ENCODE measurements around the gene CDS2. TPM values are rescaled to one million over a fixed set of nuclear protein-coding genes. Genes with fewer than 3 reads are reported as not detected.

CDS2 gene
- total RNA-seq, 3 donors from 2014 or later (not counting 1 experiment from before 2014, with no cell fraction given): 45.6 to 54.7 (median 53.8) TPM

DNA sequence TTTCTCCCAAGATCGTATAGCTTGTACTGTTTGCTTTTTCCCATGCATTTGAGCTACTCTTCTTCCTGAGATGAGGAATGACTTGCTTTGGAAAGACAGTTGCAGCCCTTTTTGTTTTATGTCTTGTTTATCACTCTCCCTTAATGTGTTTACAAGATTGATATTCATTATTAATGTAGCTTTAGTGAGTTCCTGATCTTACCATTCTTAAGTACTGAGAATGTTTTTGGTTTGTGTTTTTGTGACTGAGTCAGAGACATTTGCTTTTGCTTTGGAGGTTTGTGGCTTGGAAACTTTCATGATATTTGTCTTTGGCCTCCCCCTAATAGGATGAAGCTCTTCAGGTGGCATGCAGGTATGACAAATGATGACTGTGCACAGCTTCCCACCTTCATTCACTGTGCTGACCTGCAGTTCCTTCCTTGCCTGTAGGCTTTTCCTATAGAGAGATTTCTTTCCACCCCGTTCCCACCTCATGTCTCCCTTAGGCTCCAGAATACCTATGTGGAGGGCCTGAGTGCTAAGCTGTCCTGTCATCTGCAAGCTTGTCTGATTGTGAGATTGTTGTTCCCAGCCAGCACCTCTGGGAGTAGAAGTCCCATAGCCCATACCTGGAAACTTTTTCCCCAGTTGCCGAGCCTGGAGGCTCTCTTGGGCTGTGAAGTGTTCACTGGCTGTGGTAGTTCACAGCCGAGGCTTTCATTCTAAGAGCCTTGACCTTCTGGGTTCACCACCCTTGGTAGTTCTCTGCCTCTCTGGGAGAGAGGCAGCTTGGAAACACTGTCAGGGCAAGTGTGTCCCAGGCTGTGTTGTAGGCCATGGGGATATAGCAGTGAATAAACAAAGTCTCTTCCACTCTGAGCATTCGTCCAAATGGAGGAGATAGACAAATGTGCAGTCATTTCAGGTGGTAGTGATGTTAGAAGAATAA lies 27.1 kb downstream of the CDS2 start:
- 99% methylated on average over 4 of the region's 5 CpGs for WGBS (ENCODE audit: insufficient coverage)
- intact Hi-C loops (cut with micrococcal nuclease): no loop called here
- peaks cover 56% of the 10 kb centered on the region in 2 donors for H3K4me1 Mint-ChIP-seq
- peak overlapping the region in 1 of 2 donors; percentile 17 for H3K27ac Mint-ChIP-seq
- DNase-seq (no peak), ATAC-seq (no peak)
- no peak overlapping the region for H3K27ac ChIP-seq (ENCODE audit: low read length)
- H3K36me3 ChIP-seq (ENCODE audit: control insufficient read depth, insufficient read depth, low read length): no peaks in the 10 kb centered on the region
- no peaks in the 10 kb centered on the region for H3K9me3 ChIP-seq (ENCODE audit: control insufficient read depth, insufficient read depth, low read length)
- TF ChIP-seq, protein P1, sequence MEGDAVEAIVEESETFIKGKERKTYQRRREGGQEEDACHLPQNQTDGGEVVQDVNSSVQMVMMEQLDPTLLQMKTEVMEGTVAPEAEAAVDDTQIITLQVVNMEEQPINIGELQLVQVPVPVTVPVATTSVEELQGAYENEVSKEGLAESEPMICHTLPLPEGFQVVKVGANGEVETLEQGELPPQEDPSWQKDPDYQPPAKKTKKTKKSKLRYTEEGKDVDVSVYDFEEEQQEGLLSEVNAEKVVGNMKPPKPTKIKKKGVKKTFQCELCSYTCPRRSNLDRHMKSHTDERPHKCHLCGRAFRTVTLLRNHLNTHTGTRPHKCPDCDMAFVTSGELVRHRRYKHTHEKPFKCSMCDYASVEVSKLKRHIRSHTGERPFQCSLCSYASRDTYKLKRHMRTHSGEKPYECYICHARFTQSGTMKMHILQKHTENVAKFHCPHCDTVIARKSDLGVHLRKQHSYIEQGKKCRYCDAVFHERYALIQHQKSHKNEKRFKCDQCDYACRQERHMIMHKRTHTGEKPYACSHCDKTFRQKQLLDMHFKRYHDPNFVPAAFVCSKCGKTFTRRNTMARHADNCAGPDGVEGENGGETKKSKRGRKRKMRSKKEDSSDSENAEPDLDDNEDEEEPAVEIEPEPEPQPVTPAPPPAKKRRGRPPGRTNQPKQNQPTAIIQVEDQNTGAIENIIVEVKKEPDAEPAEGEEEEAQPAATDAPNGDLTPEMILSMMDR (IDR thresholded peaks at IDR 0.05): no peak
- no peaks in the 10 kb centered on the region for H3K9me3 Mint-ChIP-seq
- H3K36me3 Mint-ChIP-seq: no peaks in the 10 kb centered on the region
- H3K4me1 ChIP-seq (ENCODE audit: control insufficient read depth, insufficient read depth, low read length): no peaks in the 10 kb centered on the region
- H3K27me3 Mint-ChIP-seq (ENCODE audit: low read depth in 2 of 2): no peaks in the 10 kb centered on the region
- H3K4me3 ChIP-seq (ENCODE audit: low read length): no peak overlapping the region
- H3K27me3 ChIP-seq (ENCODE audit: control insufficient read depth, insufficient read depth, low read length): no peaks in the 10 kb centered on the region
- no peak overlapping the region for H3K4me3 Mint-ChIP-seq

DNA sequence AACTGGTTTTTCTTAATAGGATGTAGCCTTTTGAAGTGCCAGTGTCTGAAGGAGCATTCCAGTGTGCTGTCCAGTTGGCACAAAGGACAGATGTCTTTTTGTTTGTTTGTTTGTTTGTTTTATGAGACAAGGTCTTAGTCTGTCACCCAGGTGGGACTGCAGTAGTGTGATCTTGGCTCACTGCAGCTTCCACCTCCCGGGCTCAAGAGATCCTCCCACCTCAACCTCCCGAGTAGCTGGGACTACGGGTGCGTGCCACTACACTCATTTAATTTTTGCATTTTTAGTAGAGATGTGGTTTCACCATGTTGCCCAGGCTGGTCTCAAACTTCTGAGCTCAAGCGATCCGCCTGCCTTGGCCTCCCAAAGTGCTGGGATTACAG lies 27.7 kb downstream of the CDS2 start:
- TF ChIP-seq, protein P1 (IDR thresholded peaks at IDR 0.05): no peak
- Mint-ChIP-seq H3K9me3 (no peaks in the 10 kb centered on the region), H3K4me1 (peaks cover 53 to 54% of the 10 kb centered on the region in 2 donors), H3K27ac (no peak overlapping the region), H3K36me3 (no peaks in the 10 kb centered on the region), H3K27me3 (ENCODE audit: low read depth in 2 of 2) (no peaks in the 10 kb centered on the region), H3K4me3 (no peak overlapping the region)
- WGBS (ENCODE audit: insufficient coverage): 98% methylated on average over 6 of the region's 6 CpGs
- no peaks in the 10 kb centered on the region for H3K27me3 ChIP-seq (ENCODE audit: control insufficient read depth, insufficient read depth, low read length)
- ATAC-seq (no peak), DNase-seq (no peak)
- H3K27ac ChIP-seq (ENCODE audit: low read length): no peak overlapping the region
- intact Hi-C loops (cut with micrococcal nuclease): no loop called here
- no peaks in the 10 kb centered on the region for H3K9me3 ChIP-seq (ENCODE audit: control insufficient read depth, insufficient read depth, low read length)
- no peaks in the 10 kb centered on the region for H3K36me3 ChIP-seq (ENCODE audit: control insufficient read depth, insufficient read depth, low read length)
- H3K4me3 ChIP-seq (ENCODE audit: low read length): no peak overlapping the region
- H3K4me1 ChIP-seq (ENCODE audit: control insufficient read depth, insufficient read depth, low read length): no peaks in the 10 kb centered on the region

DNA sequence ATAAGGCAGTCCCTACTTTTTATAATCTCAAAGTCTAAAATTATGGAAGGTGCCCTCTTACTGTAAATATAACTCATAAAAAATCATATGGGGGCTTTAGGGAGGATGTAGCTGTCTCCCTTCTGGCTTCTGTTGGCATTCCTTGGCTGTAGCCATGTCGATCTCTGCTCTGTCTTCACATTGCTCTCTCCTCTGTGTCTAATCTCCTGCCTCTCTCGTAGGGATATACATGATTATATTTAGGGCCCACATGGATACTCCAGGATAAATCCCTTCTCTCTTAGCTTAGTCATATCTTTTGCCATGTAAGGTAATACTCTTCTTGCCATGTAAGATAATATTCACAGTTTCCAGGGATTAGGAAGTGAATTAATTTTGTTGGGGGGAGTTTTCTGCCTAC lies 28.6 kb downstream of the CDS2 start:
- no peak overlapping the region for H3K4me3 Mint-ChIP-seq
- no peaks in the 10 kb centered on the region for H3K4me1 ChIP-seq (ENCODE audit: control insufficient read depth, insufficient read depth, low read length)
- no peaks in the 10 kb centered on the region for H3K36me3 Mint-ChIP-seq
- DNase-seq (no peak), ATAC-seq (no peak)
- intact Hi-C loops (cut with micrococcal nuclease): no loop called here
- no peaks in the 10 kb centered on the region for H3K27me3 Mint-ChIP-seq (ENCODE audit: low read depth in 2 of 2)
- TF ChIP-seq, protein P1 (IDR thresholded peaks at IDR 0.05): no peak
- H3K27ac ChIP-seq (ENCODE audit: low read length): no peak overlapping the region
- H3K36me3 ChIP-seq (ENCODE audit: control insufficient read depth, insufficient read depth, low read length): no peaks in the 10 kb centered on the region
- peak overlapping the region in 1 of 2 donors; percentile 41 for H3K27ac Mint-ChIP-seq
- WGBS (ENCODE audit: insufficient coverage): 95% methylated on average over 2 of the region's 2 CpGs
- no peaks in the 10 kb centered on the region for H3K9me3 ChIP-seq (ENCODE audit: control insufficient read depth, insufficient read depth, low read length)
- no peak overlapping the region for H3K4me3 ChIP-seq (ENCODE audit: low read length)
- H3K27me3 ChIP-seq (ENCODE audit: control insufficient read depth, insufficient read depth, low read length): no peaks in the 10 kb centered on the region
- peaks cover 53 to 54% of the 10 kb centered on the region in 2 donors for H3K4me1 Mint-ChIP-seq
- no peaks in the 10 kb centered on the region for H3K9me3 Mint-ChIP-seq
